COLO829 (cell line): Measurements from ENCODE around the gene MYRIP.
"Not testable (repeated sequence)": the region's sequence is repeated elsewhere in the genome, so short reads cannot be mapped to it uniquely, and the experiment has no call there.

ENCODE experiments used
- DNase-seq: peaks from one replicate; pipeline ENCODE4 v3.0.0; 2012; ENCODE audit warnings: low spot score

The MYRIP gene

GRCh38 chr3:39808467-39809180 is 785 bp upstream of the MYRIP start:
- DNase-seq: no peak

DNA sequence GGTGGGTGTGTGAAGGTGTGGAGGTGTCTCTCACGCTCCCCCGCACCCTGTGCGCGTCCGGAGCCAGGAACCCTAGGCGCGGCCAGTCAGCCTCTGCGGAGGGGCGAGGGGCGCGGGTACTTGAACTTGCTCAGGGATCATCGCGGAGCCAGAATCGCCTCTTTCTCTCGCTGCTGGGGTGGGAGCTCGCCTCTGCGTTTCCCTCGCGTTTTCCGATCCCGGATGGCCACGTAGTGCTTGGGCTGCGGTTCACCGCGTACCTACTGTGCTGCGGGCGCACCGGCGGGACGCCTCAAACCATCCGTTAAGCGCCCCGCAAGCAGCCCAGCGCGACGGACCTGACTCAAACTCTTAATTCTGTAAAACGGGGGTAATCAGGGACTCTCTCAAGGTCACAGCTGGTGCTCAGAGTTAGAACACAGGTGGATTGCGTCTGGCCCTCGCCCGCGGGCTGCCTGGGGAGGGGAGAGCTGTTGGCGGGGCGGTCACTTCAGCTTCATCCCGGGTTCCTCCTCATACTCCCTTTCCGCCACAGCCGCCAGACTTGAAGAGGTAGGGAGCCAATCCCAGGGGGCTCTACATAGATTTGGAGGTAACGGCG is 686 bp downstream of the MYRIP start:
- DNase-seq: no peak

GRCh38 chr3:39810647-39811161 is 1.3 kb downstream of the MYRIP start:
- no peak for DNase-seq

DNA sequence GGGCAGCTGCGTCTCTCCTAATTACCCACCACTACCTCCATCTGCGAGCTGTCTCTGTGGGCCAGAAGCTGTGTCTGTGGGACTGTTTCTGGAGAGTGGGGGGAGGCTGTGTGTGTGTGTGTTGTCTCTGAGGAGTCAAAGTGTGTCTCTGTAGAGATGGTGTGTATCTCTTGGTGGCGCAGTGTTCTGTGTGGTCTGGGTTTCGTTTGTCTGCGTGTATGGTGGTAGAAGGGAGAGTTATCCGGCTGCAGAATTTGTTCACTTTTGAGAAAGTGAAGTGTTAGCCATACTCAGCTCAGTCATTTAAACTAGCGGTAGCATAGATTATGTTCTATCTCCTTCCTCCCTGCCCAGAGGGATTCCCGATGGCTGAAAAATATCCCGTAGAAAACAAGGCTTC is 2.2 kb downstream of the MYRIP start:
- no peak for DNase-seq

GRCh38 chr3:39812537-39812936 is 3.1 kb downstream of the MYRIP start:
- DNase-seq: peak; percentile 45

- no peak for DNase-seq
Observed at GRCh38 chr3:39814007-39814406, 4.6 kb downstream of the MYRIP start.

DNA sequence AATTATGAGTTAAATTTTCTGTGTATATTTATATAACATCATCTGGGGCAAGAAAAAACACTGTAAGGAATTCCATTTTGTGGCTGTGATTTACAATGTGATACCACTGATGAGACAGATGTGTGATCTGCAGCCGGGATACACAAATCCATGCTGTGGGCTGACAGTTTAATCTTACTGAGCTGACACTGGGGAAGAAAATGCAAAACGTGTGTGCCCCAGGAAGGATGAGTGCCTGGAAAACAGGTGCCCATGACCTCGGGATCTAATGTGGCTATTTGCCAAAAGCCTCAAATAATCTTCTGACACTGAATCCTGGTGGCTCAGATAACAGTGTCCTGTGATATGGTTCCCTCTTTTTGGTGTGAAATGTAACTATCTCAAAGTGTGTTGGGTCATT is 10.5 kb downstream of the MYRIP start:
- no peak for DNase-seq

DNA sequence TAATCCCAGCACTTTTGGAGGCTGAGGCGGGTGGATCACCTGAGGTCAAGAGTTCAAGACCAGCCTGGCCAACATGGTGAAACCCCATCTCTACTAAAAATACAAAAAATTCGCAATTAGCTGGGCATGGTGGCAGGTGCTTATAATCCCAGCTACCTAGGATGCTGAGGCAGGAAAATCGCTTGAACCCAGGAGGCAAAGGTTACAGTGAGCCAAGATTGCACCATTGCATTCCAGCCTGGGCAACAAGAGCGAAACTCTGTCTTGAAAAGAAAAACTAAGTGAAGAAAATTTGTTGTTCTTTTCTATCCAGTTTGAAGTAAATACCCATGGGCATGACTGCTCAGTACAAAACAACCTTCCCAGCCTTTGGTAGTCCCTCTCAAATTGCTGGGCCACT is 24.4 kb downstream of the MYRIP start:
- not testable (repeated sequence) for DNase-seq

DNA sequence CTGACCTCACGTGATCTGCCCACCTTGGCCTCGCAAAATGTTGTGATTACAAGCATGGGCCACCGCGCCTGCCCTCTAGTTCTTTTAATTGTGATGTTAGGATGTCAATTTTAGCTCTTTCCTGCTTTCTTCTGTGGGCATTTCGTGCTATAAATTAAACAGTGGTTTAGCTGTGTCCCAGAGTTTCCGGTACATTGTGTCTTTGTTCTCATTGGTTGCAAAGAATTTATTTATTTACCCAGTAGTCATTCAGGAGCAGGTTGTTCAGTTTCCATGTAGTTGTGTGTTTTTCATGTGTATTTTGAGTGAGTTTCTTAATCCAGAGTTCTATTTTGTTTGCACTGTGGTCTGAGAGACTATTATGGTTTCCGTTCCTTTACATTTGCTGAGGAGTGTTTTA is 30.1 kb downstream of the MYRIP start:
- DNase-seq: no peak

DNA sequence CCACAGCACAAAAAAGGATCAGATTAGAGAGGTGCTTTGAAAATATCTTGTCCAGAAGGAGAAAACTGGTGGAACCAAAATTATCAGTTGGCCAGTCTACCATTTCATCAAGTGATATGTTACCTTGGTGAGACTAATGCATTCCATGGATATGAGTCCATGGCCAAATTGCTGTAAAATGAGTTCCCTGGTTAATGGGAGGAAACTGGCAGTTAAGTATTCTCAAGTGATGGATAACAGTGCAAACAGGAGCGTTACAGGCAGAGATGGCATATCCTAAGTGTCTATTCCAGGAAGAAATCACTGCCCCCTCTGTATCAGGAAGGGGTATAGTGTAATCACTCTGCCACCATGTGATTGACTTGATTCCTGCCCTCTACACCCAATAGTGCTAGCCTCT is 34.0 kb downstream of the MYRIP start:
- DNase-seq: no peak

DNA sequence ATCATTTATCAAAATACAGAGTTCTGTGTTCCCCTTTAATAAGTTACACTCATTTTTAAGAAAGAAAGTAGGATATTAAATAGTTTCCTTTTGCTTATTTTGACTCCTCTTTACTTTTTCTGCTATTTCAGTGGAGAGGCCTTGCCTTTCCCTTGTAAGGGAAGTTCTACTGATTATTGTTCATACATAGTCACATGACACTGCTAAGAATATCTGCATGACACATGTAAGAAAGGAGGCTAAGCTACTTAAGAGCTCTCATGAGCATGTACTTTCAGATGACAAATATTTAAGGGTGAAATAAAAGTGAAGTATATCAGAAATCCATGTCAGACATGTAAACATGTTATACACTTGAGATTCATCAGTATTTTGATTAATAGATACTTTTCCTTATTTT is 39.0 kb downstream of the MYRIP start:
- no peak for DNase-seq

GRCh38 chr3:39849992-39850715 is 40.7 kb downstream of the MYRIP start:
- no peak for DNase-seq

DNA sequence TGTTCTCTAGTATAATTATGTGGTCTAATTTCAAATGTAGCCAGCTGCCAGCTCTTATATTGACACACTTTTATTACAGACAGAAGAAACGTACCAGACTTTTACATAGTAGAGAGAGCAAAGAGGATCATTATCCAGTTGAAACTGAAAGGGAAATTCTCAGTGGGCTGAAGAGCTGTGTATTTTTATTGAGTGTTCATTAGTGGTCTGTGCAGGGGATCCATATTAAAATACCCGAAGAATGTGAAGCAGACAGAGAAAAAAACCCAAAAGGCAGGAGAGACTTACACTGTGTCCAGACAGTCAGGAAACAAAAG is 41.3 kb downstream of the MYRIP start:
- DNase-seq: no peak

- no peak for DNase-seq
Observed at GRCh38 chr3:39855517-39855916, 46.1 kb downstream of the MYRIP start.

DNA sequence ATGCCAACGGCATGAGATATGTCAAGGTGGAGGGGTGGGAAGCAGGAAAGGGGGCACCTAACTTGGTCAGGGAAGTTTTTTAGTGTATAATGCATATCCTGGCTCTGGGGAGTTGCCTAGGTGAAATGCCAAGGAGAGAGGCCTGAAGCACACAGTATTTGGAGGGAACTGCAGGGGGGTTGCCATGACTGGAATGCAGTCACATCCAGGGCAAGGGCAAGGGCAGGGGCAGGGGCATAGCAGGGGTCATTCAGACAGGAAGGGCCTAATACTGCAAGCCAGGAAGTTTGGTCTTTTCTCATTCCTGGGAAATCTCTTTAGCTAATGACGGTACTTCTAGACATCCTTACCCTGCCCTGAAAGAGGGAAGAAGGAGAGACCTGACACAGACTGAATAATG is 60.5 kb downstream of the MYRIP start:
- no peak for DNase-seq

DNA sequence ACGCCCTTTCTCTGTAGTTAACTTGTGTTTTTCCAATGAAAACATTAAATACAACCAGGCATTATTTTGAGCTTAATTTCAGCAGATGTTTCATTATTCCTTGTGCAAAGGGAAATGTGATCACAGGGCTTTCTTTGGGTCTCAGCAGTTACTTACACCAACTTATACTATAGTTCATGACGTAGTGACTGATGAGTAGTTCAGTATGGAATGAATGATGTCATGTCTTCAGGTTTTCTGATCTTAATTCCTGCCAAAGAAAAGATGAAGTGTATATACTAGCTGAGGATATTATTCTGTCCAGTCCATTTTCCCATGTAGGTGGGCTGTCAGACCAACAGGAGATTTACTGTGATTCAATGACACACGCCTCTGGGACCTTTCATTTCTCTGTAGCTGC is 61.3 kb downstream of the MYRIP start:
- no peak for DNase-seq

DNA sequence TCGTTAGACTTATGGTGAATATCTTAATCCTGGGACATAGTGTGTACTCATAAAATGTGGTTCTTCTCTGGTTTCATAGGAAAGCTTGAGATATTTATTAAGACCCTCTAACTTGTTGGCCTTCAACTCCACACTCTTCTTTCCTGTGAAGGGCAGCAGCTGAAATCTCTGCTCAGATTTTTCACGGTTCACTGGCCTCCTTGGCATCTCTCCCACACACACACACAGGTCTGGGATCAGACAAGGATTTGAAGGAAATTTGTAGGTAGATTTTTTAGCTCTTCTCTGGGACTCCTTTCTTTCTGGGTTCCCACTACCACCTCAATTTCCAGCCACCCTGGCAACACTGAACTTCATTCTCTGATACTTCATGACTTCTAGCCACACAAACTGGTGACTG is 70.2 kb downstream of the MYRIP start:
- no peak for DNase-seq

- DNase-seq: no peak
Observed at GRCh38 chr3:39882111-39882510, 72.7 kb downstream of the MYRIP start.

DNA sequence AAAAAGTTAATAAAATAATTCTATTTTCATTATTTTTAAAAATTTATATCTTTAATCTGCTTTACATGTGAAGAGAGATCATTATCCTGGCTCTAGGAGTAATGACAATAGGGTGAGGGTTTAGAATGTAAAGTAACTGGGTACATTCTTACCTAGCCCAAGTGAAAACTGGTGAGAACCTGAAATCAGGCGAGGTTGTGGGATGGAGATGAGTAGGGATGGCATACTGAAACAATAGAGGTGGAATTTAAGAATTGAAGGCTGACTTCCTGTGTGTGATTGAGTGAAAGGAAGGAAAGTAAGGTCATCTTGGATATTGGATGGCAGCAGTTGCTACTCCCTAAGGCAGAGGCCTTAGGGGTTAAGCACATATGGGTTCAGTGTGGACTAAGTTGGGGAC is 82.7 kb downstream of the MYRIP start:
- DNase-seq: no peak

- DNase-seq: no peak
Observed at GRCh38 chr3:39896184-39896583, 86.8 kb downstream of the MYRIP start.

- no peak for DNase-seq
Observed at GRCh38 chr3:39900462-39901002, 91.1 kb downstream of the MYRIP start.

DNA sequence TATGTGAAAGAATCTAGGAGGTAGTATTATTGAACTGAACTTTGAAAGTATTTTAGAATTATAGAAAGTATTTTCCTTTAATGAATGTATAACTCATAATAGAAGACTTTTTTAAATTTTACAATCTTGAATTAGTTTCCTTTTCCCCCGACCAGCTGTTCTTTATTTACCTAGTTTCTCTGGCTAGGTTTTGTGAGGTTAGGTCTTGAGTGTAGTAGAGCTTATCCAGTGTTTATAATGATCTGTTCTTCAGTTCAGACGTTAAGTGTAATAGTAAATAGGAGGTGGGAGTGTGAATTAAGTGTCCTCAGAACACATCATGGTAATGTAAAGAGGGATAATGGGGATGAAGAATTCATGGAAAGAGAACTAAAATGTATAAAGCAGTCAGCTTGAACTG is 93.8 kb downstream of the MYRIP start:
- DNase-seq: no peak

DNA sequence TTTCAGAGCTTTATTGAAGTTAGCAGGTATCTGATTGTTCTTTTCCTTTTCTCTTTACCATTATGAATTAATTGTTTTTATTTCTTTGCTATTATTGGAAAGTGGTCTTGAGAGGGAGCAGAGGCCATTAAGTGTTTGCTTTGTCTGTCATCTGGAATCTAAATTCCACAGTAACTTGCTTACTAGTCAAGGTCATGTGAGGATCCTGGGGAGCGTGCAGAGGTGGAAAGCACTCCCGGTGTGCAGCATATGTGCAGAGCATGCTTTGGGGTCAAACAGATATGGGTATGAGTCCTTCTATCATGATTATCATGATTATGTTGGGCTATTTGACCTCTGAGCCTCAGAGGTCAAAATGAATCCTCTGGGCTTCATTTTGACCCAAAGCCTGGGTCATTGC is 96.4 kb downstream of the MYRIP start:
- DNase-seq: no peak
